ENCODE results near the gene HMCN1.

The HMCN1 gene

DNA sequence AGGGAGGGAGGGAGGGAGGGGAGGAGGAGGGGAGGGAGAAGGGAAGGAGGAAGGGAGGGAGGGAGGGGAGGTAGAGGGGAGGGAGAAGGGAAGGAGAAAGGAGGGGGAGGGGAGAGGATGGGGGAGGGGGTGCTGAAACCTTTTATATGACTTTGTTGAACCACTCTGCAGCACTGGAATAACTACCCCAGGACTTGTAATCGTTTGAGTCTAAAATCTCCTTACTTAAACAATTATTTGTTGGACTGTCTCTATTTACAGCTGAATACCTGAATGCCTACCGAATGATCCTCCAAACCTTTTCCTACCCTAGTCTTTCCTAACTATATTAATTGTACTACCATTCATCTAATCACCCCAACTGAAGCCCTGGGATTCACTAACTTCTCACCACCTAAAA lies 459.0 kb downstream of the HMCN1 start:
- no peak overlapping the region for H3K4me3 ChIP-seq (replicated peaks; ENCODE audit: low read depth, low read length)
- TF ChIP-seq, protein P1, sequence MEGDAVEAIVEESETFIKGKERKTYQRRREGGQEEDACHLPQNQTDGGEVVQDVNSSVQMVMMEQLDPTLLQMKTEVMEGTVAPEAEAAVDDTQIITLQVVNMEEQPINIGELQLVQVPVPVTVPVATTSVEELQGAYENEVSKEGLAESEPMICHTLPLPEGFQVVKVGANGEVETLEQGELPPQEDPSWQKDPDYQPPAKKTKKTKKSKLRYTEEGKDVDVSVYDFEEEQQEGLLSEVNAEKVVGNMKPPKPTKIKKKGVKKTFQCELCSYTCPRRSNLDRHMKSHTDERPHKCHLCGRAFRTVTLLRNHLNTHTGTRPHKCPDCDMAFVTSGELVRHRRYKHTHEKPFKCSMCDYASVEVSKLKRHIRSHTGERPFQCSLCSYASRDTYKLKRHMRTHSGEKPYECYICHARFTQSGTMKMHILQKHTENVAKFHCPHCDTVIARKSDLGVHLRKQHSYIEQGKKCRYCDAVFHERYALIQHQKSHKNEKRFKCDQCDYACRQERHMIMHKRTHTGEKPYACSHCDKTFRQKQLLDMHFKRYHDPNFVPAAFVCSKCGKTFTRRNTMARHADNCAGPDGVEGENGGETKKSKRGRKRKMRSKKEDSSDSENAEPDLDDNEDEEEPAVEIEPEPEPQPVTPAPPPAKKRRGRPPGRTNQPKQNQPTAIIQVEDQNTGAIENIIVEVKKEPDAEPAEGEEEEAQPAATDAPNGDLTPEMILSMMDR (IDR thresholded peaks at IDR 0.05; ENCODE audit: low read depth, low read length, missing control alignments) = no peak
- DNase-seq (ENCODE audit: extremely low read depth, low read depth) = no peak

DNA sequence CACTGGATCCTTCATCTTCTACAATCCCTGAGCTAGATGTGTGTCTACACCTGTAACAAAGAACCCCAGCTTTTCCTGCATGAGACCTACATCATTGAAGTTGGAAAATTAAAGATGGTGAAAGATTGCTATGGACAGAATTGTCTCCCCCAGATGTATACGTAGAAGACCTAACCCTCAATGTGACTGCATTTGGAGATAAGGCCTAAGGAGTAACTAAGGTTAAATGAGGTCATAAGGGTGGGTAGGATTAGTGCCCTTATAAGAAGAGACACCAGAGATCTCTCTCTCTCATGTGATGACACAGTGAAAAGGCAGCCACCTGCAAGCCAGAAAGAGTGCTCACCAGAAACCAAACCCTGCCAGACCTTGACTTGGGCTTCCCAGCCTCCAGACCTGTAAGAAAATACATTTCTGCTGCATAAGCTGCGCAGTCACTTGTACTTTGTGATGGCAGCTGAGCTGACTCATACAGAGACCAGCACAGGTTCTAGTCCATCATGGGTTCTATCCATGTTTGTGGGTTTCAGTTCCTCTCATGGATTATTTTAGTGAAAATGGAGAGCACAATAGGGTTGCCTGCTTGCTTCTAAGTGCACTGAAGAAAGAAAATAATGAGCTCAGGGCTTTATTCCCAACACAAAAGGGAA lies 460.0 kb downstream of the HMCN1 start:
- TF ChIP-seq, protein P1 (IDR thresholded peaks at IDR 0.05; ENCODE audit: low read depth, low read length, missing control alignments) = no peak

DNA sequence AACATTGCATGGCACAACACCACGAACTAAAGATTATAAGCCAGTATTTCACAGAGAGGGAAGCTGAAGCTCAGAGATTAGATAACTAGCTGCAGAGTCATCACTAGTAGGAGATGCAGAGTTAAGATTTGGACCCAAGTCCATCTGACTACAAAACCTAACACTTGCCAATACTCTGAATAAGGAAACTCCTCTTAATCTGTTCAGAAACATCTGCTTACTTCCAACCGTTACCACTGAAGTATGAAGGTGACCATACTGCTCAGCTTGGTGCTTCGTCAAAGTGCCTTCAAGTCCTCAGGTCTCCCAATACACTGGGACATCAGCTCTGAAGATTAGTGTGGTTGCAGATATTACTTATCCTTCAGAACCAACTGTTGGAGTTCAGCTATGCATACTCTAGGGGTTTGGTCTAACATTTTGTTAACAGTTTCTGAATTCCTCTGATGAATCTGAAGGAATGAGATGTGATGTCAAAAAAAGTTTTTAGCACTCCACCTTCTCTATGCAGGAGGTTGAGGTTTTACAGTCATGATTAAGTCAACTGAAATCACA lies 461.3 kb downstream of the HMCN1 start:
- H3K4me3 ChIP-seq (replicated peaks; ENCODE audit: low read depth, low read length) = no peak overlapping the region
- TF ChIP-seq, protein P1 (IDR thresholded peaks at IDR 0.05; ENCODE audit: low read depth, low read length, missing control alignments) = no peak
- no peak for DNase-seq (ENCODE audit: extremely low read depth, low read depth)

More for the DNA sequence above, 460.0 kb downstream of the HMCN1 start:
- no peak for DNase-seq (ENCODE audit: extremely low read depth, low read depth)
- H3K4me3 ChIP-seq (replicated peaks; ENCODE audit: low read depth, low read length) = no peak overlapping the region

DNA sequence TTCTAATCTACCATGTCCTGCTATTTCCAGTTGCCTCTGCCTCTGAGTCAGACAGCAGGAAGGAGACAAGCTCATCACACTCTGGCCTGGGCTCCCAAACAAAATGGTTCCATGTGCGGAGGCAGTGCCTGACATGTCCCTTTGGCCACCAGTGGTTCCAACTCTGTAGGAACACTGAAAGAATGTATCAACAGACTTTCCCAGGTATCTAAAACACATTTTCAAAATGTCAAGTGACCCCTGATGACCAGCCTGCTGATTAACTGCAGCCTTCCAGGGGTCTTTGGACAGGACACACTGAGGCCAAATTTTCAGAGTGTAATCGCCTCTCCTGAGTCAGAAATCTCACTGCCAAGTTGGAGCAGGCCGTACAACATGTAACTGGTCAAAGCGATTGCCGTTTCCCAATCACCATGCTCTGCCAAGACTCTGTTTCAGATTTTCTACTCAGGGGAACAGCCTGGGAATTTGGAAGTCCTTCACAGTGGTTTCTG lies 468.1 kb downstream of the HMCN1 start:
- TF ChIP-seq, protein P1 (IDR thresholded peaks at IDR 0.05; ENCODE audit: low read depth, low read length, missing control alignments) = no peak
- no peak overlapping the region for H3K4me3 ChIP-seq (replicated peaks; ENCODE audit: low read depth, low read length)
- no peak for DNase-seq (ENCODE audit: extremely low read depth, low read depth)

DNA sequence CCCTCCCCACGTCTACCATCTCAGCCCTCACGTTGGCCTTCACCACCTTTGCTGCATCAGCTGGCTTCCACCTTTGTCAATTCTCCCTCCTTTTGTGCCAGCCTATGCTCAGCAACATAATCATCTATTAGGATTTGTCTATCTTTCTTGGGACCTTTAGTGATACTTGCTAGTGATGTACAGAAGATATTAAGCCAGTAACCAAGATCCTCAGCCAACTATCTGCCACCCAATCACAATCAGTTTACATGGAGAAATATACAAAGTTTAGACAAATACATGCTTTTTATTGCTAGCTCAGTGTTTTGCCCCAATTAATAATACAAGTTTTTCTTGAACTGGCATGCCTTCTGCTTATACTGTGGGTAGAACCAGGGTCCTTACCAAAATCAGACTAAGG lies 468.6 kb downstream of the HMCN1 start:
- DNase-seq (ENCODE audit: extremely low read depth, low read depth) = no peak
- TF ChIP-seq, protein P1 (IDR thresholded peaks at IDR 0.05; ENCODE audit: low read depth, low read length, missing control alignments) = no peak
- H3K4me3 ChIP-seq (replicated peaks; ENCODE audit: low read depth, low read length) = no peak overlapping the region

DNA sequence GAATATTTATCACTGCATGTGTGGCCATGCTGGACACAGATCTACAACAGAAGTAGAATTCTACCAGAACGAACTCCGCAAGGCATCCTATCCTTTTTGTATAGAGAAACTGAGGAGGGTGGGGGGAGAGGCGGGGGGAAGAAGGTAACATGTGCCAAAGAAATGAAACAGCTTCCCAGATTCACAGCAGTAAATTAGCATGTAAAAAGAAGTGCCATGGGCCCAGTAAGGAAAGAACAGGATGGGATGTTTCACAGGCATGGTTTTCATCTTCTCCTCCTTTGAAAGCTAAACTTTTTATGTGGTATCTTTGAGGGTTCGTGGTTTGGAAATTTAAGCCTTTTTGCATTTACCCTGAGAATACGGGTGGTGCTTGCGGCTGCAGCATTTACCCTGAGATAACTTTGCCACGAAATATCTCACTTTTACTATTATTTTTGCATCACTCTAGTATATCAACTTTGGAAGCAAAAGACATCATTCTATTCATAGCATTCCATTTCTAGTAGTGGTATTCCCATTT lies 471.9 kb downstream of the HMCN1 start:
- no peak overlapping the region for H3K4me3 ChIP-seq (replicated peaks; ENCODE audit: low read depth, low read length)
- no peak for DNase-seq (ENCODE audit: extremely low read depth, low read depth)
- TF ChIP-seq, protein P1 (IDR thresholded peaks at IDR 0.05; ENCODE audit: low read depth, low read length, missing control alignments) = no peak
